Hippocampal formation (tissue), 2 donors: ENCODE data around the gene AZIN2.

Experiments
- DNase-seq, 2 donors: peaks; one replicate each; lab custom pipeline; 2025; lab: John Stamatoyannopoulos, UW

AZIN2 gene

DNA sequence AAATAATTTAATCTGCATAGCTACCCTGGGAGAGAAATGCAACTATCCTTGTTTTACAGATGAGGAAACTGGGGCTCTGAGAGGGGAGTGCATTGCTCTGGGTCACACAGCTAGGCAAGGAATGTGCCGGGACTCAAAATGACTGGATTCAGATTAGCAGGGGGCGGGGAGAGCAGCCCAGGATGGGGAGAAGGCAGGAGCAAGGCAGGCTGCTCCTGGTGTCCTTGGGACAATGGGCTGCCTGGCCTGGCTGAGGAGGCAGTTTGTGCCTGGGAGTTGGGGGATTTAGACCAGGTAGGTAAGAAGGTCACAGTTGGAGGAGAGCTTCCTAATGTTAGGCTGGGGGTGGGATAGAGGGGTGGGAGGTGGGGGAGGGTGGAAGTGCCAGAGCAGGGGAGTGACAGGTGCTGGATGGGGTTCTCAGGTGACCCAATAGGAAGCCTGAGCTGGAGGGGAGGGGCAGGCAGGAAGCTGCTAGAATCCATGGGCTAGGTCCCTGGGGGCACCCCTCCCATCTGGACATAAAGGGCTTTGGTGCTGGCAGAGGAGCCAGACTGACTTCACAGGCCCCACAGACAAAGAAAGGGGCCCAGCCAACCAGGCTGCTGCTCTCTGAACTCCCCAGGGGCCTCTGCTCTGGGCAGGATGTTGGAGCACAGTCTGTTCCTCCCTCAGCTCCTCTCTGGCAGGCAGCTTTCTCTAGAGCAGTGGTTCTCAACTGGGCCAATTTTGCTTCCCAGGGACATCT lies 71.9 kb downstream of the AZIN2 start:
- peak; percentile 66 to 75 for DNase-seq

DNA sequence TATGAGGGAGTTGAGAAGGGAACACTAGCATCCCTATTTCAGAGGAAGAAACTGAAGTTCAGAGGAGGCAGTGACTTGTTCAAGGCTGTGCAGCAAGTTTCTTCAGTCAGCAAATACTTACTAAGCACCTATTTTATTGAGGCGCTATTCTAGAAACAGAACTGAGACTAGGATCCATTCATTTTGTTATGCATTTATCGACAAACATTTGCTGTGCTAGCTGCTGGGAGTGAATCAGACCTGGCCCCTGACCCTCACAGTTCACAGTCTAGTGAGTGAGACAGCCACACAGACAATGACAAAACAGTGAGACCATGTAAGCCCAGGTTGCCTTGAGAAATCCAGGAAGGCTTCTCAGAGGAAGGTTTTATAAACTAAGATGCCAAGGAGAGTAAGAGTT lies 72.7 kb downstream of the AZIN2 start:
- no peak for DNase-seq

DNA sequence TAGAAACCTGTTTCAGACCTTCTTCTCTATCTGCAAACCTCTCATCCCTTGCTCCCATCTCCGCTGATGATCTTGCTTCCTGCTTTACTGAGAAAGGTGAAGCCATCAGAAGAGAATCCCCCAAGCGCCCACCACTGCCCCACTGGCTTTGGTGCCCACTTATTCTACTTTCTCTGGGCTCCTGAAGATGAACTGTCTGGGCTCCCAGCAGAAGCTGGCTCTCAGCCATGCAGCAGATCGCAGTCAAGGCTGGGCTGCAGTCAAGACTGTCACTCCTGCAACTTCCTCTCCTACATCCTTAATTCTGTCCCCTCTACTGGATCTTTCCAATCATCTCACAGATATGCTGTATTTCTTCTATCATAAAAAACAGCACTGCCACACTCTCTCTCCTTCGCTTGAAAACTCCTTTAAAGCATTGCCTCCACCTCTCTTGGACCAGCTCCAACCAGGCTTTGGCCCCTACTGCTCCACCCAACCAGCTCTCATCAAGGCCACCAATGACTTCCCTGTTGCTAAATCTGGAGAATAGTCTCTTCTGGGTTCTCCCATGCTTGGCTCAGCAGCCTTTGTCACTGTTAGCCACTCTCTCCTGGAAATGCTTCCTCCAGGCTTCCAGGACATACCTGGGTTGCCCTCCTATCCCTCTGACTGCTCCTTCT lies 75.1 kb downstream of the AZIN2 start:
- no peak for DNase-seq

DNA sequence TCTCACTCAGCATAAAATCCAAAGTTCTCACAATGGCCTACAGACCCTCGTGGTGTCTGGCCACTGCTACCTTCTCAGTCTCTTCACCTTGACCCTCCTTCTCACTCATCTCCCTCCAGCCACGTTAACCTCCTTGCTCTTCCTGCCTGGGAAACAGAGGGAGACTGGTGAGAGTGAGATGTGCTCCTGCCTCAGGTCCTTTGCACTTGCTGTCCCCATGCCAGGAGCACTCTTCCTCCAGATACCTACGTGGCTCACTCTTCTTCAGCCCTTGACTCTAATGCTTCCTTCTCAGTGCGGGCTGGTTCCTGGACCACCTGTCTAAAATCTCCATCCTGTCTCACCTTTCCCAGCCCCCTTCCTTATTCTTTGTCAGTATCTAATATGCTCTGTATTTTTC lies 76.2 kb downstream of the AZIN2 start:
- no peak for DNase-seq

DNA sequence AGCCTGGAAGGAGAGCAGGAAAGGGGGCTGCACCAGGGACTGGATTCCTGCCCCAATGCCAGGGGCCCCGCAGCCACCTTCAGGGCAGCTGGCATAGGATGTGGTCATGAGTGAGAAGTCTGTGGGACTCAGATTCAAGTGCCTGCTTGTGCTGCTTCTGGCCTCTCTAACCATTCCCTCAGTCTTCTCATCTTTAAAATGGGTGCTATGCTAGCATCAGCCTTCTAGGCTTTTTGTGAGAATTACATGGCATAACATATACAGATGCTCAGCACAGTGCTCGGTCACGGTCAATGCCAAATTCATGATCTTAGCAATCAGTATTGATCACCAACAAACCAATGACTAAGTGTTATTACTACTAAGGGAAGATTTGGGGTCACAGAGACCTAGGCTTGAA lies 77.4 kb downstream of the AZIN2 start:
- no peak for DNase-seq

DNA sequence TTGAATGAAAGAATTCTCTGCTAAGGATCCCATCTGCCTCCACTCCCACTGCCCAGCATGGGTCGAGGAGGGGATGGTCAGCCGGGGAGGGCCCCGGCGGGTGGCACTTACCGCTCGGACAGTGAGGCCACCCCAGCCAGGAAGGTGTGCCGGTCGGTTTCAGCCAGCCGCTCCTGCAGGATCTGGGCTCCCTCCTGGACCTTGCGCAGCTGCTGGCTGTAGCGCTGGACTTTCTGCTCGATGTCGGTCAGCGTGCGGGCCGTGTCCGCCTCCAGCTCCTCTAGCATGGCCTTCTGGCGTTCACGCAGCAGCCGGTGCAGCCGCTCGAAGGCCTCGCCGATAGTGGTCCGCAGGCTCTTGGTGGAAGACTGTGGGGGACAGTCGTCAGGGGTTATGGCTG lies 78.6 kb downstream of the AZIN2 start:
- no peak for DNase-seq

DNA sequence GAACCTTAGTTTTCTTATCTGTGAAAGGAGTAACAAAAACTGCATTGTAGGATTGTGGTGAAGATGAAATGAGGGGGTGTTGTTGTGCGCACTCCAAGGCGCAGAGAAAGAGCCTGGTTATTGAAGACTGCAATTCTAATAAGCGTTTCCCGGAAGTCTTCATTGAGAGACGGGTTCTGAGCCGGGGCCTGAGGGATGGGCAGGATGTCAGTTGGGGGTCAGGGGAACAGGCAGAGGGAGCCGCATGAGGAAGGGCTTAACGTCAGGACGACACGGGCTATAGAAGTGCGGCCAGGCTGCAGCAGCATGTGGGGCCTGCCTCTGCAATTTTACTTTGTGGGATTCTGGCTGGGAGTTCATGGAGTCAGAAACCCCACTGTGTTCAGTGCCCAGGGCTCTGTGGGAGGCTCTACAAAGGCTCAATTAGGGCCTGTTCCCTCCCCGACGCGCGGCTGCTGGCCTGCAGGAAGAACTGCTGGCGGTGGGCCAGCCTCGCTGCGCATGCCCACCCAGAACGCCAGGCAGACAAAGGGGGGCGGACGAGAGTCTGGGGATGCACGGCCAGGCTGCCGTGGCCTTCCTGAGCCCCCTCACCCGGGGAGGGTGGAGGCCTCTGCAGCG lies 80.2 kb downstream of the AZIN2 start:
- peak; percentile 86 to 87 for DNase-seq

DNA sequence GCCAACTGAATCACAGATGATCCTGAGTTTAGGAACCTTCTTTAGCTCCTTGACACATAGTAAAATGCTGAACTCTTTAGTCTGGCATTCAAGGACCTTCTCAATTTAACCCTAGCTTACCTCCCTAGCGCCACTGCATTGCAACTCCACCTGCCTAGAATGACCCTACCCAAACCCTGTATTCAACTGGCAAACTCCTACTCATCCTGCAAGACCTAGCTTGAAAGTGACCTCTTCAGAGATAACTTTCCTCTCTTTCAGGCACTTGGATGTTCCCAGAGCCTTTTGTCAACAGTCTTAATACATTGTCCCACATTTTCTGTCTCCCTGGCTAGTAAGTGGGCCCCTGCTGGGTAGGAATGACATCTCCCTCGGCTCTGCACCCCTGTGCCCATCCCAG lies 81.2 kb downstream of the AZIN2 start:
- DNase-seq, result no peak

DNA sequence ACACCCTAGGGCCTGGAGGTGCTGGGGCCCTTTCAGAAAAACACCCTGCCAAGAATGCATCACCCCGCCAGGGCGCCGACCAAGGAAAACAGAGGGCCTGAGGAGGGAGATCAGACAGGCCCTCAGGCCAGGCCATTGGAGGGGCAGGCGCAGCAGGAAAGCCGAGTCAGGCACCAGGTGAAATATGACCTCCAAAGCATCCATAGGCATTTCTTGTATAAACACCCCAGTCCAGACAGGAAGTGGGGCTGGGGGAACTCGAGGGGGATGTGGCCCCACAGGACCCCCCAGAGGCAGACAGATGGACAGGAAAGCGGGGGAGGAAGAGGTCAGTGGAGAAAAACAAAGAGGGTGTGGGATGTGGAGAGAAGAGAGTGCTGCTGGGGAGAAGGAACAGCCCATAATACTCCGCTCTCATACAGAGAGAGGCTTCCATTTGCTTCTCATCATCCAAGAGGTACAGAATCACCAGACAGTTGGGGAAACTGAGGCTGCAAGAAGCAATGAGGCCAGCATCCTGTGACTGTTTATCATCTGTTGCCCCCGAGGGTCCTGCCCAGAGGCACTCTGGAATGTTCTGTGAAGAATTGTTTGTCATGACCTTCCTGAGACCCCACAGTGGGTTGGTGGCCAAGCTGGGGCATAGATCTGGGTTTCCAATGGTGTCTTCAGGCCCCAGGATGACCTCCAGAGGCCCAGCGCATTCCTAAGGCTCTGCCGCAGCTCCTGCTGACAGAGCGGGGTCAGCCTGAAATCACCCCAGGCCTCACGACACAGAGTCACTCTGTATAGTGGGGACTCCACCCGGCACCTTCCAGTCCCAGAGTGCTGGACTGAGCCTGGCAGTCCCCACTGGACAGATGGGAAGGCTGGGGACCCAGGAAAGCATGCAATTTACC lies 82.9 kb downstream of the AZIN2 start:
- no peak for DNase-seq

DNA sequence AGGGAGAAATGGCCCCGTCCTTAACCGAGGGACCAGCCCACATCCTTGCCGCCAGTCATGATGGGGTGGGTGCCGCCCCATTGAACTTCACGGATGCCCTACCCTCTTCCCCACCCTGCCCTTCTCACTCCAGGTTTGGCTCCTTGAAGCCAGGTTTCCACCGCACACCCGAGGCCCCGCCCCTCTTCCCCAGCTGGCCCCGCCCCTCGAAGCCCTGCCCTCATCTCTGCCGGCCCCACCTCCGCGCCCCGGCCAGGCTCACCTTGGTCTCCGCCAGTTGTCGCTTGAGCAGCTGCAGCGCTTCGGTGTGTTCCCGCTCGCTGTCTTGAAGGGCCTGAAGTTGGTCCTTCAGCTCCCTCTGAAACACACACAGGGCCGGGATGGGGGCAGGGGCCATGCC lies 84.3 kb downstream of the AZIN2 start:
- DNase-seq, result no peak

DNA sequence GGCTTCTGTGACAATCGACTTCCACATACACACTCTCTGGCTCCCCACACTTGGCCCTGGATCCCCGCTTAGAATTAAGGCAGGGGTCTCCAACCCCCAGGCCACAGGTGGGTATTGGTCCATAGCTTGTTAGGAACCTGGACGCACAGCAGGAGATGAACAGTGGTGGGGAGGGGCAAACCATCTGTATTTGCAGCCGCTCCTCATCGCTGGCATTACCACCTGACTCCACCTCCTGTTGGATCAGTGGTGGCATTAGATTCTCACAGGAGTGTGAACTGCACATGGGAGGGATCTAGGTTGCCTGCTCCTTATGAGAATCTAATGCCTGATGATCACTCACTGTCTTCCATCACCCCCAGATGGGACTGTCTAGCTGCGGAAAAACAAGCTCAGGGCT lies 84.9 kb downstream of the AZIN2 start:
- DNase-seq, result no peak

DNA sequence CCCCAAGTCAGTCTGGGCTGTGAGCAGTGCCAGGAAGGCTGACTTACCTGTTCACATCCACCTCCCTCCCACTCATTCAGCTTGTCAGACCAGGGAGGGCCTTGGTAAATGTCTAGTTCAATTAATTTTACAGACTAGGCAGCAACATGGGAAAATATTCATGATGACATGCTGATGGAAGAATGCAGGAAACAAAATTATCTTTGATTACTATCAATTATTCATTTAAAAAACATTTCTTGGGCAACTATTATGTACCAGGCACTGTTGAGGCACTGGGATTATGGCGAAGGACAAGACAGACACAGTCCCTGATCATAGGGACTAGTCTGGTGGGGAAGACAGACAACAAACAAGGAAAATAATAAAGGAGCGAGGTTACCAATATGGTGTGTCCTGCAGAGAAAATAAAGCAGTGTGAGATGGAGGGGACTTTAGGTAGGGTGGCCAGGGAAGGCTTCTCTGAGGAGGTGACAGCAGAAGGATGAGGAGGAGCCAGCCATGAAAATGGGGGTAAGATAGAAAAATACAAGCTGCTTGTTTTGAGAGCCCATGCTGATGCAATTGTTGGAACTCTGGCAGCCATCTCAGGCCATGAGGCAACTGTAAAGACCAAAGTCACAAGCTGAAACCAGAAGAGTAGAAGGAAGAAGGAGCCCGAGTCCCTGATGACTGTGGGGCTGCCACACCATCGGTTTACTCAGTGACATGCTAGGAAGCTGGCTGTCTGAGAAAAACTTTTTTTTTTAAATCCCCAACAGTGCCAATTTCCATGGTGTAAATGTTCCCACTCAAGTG lies 86.9 kb downstream of the AZIN2 start:
- DNase-seq, result no peak

DNA sequence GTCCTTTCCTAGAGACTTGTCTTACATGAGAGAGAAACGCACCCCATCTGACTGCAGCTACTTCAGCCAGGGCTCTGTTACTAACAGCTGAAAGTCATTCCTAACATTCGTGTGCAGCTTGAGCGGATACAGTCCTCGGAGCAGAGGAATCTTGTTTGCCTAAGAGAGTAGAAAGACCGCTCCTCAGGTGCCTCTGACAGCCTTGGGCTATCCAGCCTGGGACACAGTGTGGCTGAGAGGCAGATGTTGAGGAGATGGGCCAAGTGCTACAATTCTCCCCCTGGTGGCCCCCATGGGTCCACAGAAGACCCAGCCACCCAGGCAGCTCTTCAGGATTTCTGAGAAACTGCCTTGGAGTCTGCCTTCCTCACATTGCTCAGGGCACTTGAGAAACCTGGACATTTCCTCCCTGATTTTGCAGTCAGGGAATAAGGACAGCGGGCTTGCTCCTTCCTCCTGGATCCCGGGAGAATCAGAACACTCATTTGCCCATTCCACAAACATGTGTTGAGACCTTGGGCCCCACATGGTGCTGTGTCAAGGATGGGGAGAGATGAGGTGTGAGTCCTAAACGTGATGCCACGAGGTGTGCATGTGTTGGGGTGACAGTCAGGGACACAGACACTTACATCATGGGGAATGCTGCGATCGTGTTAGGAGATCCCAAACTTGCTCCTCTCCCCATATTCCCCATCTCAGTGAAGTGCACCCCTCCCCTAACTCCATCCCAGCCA lies 87.8 kb downstream of the AZIN2 start:
- no peak for DNase-seq

DNA sequence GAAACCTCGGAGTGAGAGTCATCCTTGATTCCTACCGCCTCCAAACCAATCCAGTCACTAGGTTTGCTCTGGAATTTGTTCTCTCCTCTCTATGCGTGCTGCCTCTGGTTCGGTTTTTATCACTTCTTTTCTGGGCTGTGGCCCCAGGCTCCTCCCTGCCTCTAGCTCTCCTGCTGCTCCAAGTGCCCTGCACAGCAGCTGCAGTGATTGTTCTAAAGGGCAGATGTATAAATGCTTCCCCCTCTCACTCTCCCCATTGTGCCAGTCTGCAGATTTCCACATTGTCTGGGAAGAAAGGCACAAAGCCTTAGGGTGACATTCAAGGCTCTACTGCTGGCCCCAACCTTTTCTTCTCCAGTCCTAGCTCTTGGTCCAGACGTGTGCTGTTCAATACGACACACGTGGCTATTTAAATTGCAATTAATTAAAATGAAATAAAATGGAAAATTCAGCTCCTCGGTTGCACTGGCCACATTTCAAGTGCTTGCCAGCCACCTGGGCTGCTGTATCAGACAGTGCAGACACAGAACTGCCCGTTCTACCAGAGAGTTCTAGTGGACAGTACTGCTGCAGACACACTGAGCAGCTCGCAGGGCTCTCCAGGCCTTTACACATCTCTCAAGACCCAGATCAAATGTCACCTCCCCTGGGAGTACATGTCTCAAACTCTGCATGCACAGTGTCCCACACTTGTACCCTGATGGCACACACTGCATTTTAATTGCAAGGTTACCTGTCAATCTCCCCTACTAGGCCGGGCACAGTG lies 88.5 kb downstream of the AZIN2 start:
- peak; percentile 56 to 65 for DNase-seq
